HG03196 (cell line): ENCODE data around the gene TGFBR3L.
"Not testable (repeated sequence)": the region's sequence is repeated elsewhere in the genome, so short reads cannot be mapped to it uniquely, and the experiment has no call there.

Experiments used
- ATAC-seq: cut with Tn5 transposase; IDR thresholded peaks from one replicate; pipeline ENCODE4 v1.9.1; 2021; ENCODE audit not compliant: unreplicated experiment

Gene TGFBR3L

DNA sequence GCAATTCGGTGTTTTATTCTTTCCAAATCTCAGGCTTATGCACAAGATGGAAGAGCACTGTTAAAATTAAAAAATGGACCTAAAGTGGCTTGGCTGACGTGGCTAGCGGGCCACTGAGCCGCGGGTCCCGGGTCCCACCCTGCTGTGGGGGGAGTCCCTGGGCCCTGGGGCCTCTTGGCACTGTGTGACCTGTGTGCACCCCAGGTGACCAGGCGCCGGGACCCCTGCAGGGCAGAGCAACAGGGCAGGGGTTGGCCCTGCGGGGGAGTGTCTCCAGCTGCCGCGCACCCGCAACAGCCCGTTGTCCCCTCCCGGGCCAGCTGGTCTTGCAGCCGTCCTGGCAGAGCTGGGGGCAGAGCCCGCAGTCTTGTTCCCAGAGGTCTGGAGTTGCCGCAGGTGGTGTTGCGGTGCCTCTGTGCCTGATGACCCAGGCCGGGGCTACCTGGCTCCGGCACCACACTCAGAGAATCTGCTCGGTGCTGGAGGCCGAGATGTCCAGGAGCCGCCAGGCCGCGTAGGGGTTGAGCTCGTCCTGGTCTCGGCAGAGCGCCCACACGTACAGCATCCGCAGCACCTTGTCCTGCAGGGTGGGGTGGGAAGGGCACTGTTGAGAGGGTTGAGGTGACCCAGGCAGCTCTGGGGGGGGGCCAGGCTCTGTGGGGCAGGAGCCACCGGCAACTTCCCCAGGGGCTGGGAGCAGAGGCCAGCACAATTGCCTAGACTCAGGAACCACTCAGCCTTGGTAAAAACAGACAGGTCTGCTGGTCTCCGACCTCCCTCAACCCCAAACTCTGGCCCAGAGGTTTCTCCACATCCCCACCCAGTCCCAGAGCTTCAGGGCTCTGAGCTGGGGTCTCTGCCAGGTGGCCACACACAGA is 12.3 kb downstream of the TGFBR3L start:
- ATAC-seq: no peak

DNA sequence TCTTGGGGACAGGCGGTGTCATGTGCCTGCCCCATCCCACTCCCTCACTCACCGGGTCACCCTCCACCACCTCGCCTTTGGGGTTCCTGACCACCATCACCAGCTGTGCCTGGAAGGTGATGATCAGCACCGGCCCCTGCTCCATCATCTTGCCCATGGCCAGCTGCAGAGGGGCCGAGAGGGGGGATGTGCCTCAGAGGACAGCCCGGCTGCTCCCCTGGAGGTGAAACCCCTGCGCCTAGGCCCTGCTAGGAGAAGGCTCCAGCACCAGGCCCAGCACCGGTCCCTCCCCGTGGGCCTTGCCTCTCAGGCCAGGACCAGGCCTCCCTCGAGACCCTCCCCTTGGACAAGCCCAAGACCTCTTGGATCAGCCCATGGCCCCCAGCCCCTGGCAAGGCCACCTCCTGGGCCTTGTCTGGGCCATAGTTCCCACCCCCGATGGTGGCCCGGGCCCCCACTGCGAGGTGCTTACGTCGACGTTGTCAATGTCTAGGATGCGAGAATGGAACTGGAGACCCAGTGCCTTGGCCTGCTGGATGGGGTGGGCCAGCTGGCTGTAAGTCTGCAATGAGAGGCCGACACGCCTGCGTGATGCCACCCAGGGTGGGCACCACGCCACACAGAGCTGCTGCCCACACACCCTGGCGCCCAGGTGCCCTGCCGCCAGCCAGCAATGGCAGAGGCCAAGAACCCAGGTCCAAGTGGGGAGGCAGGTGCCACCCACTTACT is 13.1 kb downstream of the TGFBR3L start:
- ATAC-seq: no peak

DNA sequence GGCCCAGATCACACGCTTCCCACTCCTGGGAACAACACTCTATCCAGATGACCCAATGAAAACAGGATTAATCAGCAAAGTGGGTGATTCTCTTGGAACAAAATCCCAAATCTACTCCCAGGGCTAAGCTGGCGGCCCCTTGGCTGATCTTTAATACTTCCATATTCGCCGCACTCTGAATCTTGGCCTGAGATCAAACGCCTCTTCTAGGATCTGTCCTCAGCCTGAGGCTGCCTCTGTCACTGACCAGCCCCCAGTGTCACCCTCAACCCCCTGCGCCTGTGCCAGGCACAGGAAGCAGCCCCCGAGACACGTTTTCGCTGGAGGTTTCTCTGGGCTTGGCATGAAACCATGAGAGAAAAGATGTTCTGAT is 13.7 kb downstream of the TGFBR3L start:
- no peak for ATAC-seq

DNA sequence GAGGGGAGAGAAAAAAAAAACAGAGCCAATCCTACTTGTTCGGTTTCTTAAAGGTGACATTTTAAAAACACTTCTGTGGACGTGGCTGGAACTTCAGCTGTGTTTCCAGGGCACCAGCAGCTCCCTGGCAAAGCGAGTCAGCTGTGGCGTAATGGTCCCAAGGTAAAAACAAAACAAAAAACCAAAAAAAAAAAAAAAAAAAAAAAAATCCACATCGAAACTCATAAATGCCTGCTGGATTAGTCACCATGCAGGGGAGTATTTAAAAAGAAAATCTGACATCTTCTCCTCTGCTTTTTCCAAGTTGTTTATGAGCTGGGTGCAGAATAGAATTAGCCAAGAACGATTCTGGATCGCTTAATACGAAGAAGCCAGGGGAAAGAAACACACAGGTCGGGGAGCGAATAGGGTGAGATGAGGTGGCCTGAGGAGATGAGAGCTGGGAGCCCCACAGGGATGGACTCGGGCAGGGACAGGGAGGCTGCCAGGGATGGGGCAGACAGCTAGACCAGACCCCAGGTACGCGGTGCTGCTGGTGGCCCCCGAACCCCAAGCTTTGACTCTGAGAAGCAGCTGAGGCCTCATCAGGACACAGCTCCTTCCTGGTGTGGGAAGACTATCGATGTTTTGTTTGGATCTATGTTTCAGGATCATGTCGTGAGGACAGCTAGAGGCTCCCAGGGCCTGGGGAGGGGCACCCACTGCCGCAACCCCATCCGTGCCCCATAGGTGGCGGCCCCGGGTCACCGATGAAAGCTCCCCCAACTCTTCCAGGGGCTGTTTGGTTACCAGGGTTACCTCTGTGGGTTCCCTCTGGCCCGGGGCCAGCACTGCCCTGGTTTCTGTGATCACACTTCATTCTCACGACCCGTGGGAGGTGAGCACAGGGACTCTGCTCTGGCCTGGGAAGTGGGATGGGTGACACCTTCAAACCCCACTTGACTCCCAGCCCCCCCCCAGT is 14.4 kb downstream of the TGFBR3L start:
- no peak for ATAC-seq

DNA sequence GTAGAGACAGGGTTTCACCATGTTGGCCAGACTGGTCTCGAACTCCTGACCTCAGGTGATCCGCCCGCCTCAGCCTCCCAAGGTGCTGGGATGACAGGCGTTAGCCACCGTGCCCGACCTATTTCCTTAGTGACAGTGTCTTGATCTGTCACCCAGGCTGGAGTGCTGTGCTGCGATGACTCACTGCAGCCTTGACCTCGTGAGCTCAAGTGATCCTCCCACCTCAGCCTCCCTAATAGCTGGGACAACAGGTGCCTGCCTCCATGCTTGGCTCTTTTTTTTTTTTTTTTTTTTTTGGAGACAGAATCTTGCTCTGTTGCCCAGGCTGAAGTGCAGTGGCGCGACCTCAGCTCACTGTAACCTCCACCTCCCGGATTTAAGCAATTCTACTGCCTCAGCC is 15.4 kb downstream of the TGFBR3L start:
- not testable (repeated sequence) for ATAC-seq

DNA sequence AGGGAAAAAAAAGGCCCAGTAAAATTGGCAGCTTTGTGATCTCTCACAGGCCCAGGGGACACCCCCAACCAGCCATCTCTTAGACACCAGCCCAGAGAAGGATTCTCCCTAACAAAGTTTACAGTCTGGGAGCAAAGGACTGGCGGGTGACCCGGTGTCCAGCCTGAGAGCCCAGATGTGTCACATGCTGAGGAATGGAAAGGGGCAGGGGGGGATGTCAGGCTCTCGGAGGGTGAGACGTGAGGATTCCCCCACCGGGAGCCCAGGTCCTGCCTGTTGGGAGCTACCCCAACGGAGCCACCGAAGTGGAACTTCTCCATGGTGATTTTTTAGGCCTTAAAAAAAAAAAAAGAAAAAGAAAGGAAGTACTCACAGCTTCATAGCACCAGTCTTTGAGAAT is 16.1 kb downstream of the TGFBR3L start:
- no peak for ATAC-seq

DNA sequence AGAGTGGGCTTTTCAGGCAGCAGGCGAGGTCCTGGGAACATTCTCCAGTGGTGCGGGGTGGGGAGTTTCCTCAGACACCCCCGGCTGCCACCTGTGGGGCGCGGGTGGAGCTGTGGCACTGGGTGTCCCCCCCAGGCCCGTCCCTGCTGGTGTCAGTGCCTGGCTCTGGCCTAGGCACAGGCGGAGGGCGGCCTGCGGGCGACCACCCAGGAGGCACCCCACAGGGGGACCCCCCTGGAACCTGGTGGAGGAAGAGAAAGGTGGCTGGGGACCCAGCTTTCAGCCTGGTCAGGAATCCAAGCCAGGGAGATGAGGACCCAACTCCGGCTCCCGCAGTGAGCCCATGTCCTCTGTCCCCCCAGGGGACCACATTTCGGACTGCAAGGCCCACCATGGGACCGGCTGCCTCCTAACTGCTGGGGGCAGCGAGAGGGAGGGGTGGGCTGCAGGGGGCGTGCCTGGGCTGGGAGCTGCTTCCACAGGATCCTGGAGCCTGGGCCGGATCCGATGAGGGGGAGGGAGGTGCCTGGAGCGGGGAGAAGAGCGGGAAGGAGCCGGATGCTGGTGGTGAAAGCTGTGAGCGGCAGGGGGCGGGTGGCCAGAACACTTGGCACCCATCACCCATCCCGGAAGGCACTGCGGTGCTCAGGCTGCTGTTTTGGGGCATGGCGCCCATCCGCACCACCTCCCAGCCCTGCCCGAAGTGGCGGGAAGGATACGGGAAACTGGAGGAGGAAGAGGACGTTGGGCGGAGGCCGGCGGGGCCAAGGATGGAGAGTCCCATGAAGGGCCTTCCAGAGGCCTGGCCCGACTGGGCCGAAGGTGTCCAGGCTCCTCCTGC is 16.8 kb downstream of the TGFBR3L start:
- no peak for ATAC-seq

DNA sequence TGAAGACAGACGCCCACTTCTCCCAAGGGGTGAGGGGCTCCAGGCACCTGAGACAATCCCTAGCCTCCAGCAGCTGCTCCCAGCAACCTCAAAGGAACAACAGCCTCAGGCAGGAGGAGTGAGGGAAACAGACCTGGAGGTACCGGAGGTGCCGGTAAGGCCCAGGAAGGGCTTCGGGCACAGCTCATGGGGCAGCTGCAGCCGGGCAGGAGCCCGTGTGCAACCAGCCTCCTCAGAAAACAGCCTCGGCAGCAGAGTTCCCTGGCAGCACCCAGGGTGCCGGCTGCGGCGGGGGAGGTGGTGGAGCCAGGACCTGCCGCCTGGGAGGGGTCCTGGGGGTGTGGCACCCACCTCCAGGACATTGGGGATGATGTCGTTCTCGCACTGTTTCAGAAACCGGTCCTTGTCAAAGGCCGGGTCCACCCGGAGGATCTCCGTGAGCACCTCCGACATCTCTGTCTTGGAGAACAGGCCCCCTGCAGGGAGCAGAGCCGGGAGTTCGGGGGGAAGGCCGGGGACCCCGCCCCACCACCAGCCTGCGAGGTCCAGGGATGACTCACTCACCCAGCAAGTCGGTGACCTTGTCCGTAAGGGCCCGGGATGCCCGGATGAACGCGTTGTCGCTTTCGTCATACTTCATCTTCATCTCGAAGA is 17.8 kb downstream of the TGFBR3L start:
- no peak for ATAC-seq

DNA sequence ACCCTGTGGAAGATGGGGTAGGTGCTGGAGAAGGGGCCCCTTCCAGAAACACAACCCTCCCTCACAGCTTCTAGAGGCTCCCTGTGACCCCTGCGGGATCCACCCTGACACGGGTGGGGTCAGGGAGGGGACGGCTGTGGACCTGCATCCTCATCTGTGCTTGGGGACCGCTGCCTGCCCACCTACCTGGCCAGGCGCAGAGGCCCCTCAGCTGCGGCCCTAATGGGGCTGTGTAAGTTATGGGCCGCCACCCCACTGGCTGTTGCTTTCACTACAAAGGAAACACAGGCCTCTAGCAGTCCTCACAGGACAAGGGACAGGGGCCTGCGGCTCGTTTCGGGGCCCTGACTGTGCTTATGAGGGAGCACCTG is 18.3 kb downstream of the TGFBR3L start:
- ATAC-seq: no peak

DNA sequence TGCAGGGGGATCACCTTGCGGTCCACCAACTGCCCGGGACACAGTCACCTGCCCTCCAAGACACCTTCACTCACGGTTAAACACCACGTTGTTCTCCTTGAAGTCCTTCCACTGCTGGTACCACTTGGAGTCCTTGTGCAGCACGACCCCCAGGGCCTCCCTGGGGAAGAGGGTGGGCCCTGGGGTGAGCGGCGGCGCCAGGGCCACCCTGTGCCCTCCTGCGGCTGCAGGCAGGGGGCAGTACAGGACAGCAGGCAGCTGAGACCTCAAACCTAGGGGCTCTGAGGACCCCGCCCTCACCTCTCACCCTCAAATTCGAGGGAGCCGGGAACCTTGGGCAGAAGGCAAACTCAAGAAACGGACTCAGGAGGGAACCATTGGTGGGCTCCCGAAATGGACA is 18.8 kb downstream of the TGFBR3L start:
- ATAC-seq: no peak

DNA sequence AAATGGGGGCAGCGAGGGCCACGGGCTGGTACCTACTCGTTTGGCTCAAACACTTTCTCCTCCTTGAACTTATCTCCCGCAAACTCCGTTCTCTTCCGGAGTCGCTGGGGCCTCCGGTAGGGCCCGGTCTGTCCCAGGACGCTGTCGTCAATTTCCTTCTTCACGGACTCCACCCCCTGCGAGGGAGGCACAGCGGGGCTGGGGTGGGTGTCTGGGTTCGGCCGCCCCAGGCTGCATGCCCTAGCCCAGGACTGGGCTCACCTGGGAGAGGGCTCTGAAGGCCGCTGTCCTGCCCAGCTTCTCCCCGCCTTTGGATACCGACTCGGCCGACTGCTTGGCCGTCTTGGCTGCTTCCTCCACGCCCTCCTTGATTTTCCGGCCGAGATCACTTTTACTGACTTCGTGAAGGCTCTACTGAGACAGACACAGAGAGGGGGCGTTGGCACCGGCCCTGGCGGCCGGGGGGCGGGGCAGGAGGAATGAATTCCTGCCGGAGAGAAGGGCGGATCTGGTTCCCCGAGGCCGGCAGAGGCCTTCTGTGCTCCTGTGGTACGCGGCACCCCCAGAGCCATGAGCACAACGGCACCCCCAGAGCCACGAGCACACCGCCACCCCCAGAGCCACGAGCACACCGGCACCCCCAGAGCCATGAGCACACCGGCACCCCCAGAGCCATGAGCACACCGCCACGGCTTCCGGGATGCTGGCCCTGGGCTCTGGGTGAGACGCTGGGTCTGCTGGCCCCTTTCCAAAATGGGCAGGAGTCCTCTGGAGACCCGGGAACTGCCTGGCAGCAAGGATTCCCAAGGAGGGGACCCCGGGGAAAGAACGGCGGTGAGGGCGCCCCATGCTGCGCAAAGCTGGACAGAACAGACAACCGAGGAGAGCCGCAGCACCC is 19.4 kb downstream of the TGFBR3L start:
- ATAC-seq: no peak

DNA sequence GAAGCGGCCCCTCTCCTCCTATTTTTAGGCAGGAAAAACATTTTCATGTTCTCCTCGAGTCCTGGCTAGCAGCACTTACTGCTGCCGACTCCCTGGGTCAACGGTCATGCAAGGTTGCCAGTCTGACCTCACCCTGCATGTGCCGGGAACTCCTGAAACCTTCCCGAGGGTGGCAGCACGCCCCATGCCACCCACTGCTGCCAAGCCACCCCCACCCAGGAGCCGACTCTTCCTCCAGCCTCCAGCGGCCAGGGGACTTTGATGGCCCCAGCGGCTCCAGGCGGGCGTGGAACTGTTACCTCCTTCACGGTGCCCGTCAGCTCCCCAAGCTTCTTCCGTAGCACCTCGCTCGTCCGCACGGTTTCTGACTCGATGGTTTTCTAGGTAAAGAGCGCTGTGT is 20.1 kb downstream of the TGFBR3L start:
- ATAC-seq: no peak

DNA sequence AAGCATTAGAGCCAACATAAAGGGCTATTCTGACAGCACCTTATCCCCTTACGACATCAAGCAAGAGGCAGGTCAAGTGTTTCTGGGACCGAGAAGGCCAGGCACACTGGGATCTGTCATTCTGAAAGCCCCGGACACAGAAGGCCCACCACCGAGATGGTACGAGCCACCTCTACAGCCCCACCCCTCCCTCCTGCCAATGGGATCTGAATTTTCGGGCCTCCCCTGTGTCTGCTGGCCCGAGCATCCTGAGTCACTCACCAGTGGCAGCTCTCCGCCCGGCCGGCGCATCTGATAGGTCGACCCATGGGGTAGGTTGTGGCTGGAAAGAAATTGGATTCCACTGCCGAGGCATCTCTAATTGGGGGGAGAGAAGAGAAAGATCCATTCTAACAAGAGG is 26.2 kb downstream of the TGFBR3L start:
- ATAC-seq: no peak

DNA sequence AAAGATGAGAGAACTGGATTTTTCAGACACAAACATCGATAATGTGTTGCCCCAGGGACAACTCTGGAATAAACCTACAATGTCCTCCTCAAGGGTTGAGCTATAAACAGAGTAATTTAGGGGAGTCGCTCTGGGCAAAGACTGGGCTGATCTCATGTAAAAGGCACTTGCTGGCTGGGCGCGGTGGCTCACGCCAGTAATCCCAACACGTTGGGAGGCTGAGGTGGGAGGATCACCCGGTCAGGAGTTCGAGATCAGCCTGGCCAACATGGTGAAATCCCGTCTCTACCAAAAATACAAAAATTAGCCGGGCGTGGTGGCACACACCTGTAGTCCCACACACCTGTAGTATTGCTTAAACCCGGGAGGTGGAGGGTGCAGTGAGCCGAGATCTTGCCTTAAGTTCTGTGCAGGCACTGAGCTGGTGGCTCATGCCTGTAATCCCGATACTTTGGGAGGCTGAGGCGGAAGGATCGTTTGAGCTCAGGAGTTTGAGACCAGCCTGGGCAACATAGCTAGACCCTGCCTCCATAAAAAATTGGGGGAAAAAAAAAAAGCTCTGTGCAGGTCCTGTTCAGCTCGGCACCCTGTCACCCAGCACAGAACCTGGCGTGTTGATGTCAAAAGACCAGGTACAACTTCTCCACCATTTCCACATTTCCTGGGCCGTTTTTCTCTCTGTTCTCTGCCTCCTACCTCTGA is 27.4 kb downstream of the TGFBR3L start:
- ATAC-seq: no peak

DNA sequence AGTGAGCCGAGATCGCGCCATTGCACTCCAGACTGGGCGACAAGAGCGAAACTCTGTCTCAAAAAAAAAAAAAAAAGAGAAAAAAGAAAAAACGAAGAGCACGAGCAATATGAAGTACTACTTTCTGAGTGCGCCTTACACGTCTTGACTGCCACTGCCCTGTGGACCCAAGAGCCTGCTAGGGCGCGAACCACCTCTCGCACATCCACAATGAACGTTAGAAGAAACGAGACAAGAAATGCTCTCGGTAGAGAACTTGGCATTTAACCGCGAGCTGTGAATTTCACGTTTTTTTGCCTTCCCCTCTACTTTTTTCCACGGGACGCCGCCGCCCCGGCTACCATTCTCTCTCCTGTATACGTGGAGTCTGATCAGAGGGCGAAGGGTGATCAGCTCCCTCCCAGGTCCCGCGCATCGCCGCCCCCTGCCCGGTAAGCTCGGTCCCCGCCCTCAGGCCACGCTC is 28.4 kb downstream of the TGFBR3L start:
- no peak for ATAC-seq

DNA sequence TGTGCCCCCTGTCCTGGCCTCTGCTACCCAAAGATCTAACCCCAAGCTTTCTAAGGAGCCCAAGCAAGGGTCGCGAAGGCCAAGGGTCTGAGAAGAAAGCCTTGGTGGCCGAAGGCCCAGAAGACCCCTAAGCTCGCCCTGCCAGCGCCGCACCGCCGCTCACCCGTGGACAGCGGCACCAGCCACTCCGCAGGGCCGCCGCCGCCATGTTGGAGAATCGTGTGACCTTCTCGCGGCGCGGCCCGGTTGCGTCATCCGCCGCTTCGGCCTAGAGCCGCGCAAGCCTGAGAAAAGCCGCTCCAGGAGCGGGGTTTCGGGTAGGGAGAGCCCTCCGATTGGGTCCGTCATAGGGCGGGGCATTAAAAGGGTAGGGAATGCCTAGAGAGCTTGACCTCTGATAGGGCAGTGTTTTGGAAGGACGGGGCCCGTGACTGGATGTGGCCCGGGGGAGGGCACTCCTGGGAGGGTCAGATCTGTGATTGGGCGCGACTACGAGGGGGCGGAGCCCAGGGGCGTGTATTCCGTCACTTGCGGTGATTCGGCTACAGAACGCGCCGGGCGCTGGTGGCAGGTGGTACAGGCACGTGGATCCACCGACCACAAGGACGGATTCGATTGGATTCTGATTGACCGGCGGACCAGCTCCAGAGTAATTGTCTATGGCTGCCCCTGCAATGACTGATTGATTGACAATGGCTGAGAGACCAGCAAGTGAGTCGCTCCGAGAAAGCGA is 29.0 kb downstream of the TGFBR3L start, which contains the start of gene TIMM44:
TIMM44 (minus strand) TSS at position 223 of the 733 bp plus-strand sequence; CDS start at position 208, 15 bp downstream.
- ATAC-seq: peak; percentile 90

DNA sequence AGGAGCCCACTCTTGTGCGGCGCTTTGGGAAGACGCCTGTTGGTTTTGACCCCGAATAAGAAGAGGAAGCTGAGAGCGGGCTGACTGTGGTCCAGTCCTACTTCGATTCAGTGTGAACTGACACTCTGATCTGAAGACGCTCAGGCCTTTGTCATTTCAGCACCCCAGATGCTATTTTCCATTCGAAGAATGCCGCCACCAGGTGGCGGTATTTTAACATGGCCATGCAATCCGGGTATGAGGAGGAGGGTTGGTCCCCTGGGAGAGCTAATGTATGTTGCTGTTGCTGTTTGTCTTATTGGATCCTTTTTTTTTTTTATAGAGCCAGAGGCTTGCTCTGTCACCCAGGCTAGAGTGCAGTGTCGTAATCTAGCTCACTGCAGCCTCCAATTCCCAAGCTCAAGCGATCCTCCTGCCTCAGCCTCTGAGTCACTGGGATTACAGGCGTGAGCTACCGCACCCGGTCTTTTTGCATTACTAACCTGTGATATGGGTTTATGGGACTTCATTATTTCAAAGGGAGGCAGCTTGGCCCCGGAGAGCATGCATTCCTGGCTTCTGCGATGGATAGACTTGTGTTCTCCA is 29.6 kb downstream of the TGFBR3L start:
- peak; percentile 34 for ATAC-seq
